Measurements from ENCODE around the gene CYB5R2.

DNA sequence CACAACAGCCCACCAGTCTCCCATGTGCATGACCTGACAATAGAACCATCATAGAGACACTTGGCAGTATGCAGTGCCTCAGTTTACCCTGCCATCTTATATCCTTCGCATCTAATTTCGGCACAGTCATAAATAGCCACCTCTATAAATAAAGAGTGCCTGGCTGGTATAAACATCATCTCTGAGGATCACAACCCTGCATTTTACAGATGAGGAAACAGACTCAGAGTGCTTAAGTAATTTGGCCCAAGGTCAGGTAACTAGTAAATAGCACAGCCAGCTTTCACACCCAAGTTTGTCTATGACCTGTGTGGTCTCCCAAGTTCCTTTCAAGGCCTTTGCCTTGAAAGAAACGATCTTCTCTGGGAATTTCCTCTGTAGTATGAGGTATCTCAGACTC is 44.6 kb downstream of the CYB5R2 start:
- TF ChIP-seq ARNTL (CRISPR knock-in tag; IDR thresholded peaks at IDR 0.05; ENCODE audit: borderline replicate concordance, low read depth) (no peak), ZFP3 (CRISPR knock-in tag; IDR thresholded peaks at IDR 0.05) (no peak)
- TF ChIP-seq, protein P1, sequence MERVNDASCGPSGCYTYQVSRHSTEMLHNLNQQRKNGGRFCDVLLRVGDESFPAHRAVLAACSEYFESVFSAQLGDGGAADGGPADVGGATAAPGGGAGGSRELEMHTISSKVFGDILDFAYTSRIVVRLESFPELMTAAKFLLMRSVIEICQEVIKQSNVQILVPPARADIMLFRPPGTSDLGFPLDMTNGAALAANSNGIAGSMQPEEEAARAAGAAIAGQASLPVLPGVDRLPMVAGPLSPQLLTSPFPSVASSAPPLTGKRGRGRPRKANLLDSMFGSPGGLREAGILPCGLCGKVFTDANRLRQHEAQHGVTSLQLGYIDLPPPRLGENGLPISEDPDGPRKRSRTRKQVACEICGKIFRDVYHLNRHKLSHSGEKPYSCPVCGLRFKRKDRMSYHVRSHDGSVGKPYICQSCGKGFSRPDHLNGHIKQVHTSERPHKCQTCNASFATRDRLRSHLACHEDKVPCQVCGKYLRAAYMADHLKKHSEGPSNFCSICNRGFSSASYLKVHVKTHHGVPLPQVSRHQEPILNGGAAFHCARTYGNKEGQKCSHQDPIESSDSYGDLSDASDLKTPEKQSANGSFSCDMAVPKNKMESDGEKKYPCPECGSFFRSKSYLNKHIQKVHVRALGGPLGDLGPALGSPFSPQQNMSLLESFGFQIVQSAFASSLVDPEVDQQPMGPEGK (CRISPR knock-in tag; IDR thresholded peaks at IDR 0.05; ENCODE audit: borderline replicate concordance) = no peak
- TF ChIP-seq, protein P2, sequence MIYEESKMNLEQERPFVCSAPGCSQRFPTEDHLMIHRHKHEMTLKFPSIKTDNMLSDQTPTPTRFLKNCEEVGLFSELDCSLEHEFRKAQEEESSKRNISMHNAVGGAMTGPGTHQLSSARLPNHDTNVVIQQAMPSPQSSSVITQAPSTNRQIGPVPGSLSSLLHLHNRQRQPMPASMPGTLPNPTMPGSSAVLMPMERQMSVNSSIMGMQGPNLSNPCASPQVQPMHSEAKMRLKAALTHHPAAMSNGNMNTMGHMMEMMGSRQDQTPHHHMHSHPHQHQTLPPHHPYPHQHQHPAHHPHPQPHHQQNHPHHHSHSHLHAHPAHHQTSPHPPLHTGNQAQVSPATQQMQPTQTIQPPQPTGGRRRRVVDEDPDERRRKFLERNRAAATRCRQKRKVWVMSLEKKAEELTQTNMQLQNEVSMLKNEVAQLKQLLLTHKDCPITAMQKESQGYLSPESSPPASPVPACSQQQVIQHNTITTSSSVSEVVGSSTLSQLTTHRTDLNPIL (CRISPR knock-in tag; IDR thresholded peaks at IDR 0.05; ENCODE audit: low read depth) = no peak
- TF ChIP-seq, protein P3, sequence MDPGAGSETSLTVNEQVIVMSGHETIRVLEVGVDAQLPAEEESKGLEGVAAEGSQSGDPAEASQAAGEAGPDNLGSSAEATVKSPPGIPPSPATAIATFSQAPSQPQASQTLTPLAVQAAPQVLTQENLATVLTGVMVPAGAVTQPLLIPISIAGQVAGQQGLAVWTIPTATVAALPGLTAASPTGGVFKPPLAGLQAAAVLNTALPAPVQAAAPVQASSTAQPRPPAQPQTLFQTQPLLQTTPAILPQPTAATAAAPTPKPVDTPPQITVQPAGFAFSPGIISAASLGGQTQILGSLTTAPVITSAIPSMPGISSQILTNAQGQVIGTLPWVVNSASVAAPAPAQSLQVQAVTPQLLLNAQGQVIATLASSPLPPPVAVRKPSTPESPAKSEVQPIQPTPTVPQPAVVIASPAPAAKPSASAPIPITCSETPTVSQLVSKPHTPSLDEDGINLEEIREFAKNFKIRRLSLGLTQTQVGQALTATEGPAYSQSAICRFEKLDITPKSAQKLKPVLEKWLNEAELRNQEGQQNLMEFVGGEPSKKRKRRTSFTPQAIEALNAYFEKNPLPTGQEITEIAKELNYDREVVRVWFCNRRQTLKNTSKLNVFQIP (CRISPR knock-in tag; IDR thresholded peaks at IDR 0.05; ENCODE audit: borderline replicate concordance, low read depth) = no peak

Data from SK-N-SH treated with all-trans-retinoic acid at 6 μM for 48 hours (cell line).